Measurements from ENCODE around the gene TRPM7.

DNA sequence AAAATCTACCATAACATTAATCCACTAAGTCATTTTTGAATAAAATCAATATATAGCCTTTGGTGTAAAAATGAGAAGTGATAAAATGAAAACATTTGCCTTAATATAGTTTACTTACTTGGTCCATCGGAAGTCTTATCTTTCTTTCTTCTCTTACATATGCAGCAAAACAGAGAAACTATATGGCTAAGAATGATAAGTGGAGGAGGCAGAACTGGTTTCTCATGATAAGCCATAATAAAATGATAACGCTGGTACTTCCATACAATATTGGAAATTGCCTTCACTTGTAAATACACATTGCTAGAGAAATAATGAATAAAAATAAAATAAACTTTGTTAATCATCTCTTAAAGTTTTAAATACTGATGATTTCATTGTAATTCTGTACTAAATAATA is 92.3 kb downstream of the TRPM7 start:
- TF ChIP-seq CTCF (IDR thresholded peaks at IDR 0.05; ENCODE audit: borderline replicate concordance, extremely low read depth, low read length, poor library complexity, severe bottlenecking), result no peak
- no peak for TF ChIP-seq EZH2 (IDR thresholded peaks at IDR 0.05; ENCODE audit: borderline replicate concordance, low read depth, low read length, severe bottlenecking)
